ENCODE data around the gene SELENOI. TPM values are rescaled to one million over a fixed set of nuclear protein-coding genes. Genes with fewer than 3 reads are reported as not detected.
A peak's percentile ranks its signal among the peaks of the same experiment; 100 is the strongest.

SELENOI gene
- total and polyA plus RNA-seq, 12 donors = 1.9 to 45.4 (median 18.7) TPM

- peak in 3 of 7 donors; percentile 35 for DNase-seq
- H3K27me3 ChIP-seq = no peaks in the 10 kb centered on the region
- WGBS, 4 donors = 47 to 67% (median 57%) methylated on average over 9 of the region's 9 CpGs
- H3K4me3 ChIP-seq = no peak overlapping the region
- no peaks in the 10 kb centered on the region for H3K36me3 ChIP-seq (replicated peaks in 1 of 2)
- intact Hi-C loops (cut with DNase I) = loop anchor here in 1 of 2 donors (10.0 kb wide), 1 partner anchor 109 kb away; no protein-coding TSS in a partner anchor
- peaks cover 0 to 12% of the 10 kb centered on the region in 2 donors for H3K4me1 ChIP-seq (replicated peaks in 1 of 2)
- no peak overlapping the region for H3K27ac ChIP-seq
- no peaks in the 10 kb centered on the region for H3K9me3 ChIP-seq (replicated peaks in 1 of 3)
- TF ChIP-seq CTCF (IDR thresholded peaks at IDR 0.05) (no peak), POLR2A (IDR thresholded peaks at IDR 0.05) (peak in 1 of 2 donors; percentile 12)
These were observed 9.4 kb downstream of the SELENOI start for GRCh38 chr2:26355038-26355995.

- Histone ChIP-seq H3K27ac (no peak overlapping the region), H3K4me3 (no peak overlapping the region), H3K4me1 (replicated peaks in 1 of 2) (peaks cover 0 to 12% of the 10 kb centered on the region in 2 donors), H3K36me3 (replicated peaks in 1 of 2) (no peaks in the 10 kb centered on the region), H3K9me3 (replicated peaks in 1 of 3) (no peaks in the 10 kb centered on the region), H3K27me3 (no peaks in the 10 kb centered on the region)
- WGBS, 4 donors = 90 to 98% (median 96%) methylated on average over 2 of the region's 2 CpGs
- intact Hi-C loops (cut with DNase I) = loop anchor here in 1 of 2 donors (10.0 kb wide), 1 partner anchor 109 kb away; no protein-coding TSS in a partner anchor
- TF ChIP-seq CTCF (IDR thresholded peaks at IDR 0.05) (no peak), POLR2A (IDR thresholded peaks at IDR 0.05) (no peak)
- no peak for DNase-seq
These were observed 10.2 kb downstream of the SELENOI start for GRCh38 chr2:26356111-26356510.

GRCh38 chr2:26356771-26357170 is 10.8 kb downstream of the SELENOI start:
- no peak for DNase-seq
- TF ChIP-seq POLR2A (IDR thresholded peaks at IDR 0.05) (no peak), CTCF (IDR thresholded peaks at IDR 0.05) (no peak)
- WGBS, 4 donors = 74 to 84% (median 80%) methylated on average over 2 of the region's 2 CpGs

GRCh38 chr2:26359886-26360473 is 14.0 kb downstream of the SELENOI start:
- Histone ChIP-seq H3K36me3 (replicated peaks in 1 of 2) (no peaks in the 10 kb centered on the region), H3K27ac (no peak overlapping the region), H3K9me3 (replicated peaks in 1 of 3) (no peaks in the 10 kb centered on the region), H3K27me3 (no peaks in the 10 kb centered on the region), H3K4me3 (no peak overlapping the region), H3K4me1 (replicated peaks in 1 of 2) (peaks cover 0 to 18% of the 10 kb centered on the region in 2 donors)
- intact Hi-C loops (cut with DNase I) = loop anchor here in 1 of 2 donors (10.0 kb wide), 1 partner anchor 105 kb away; no protein-coding TSS in a partner anchor
- TF ChIP-seq POLR2A (IDR thresholded peaks at IDR 0.05) (no peak), CTCF (IDR thresholded peaks at IDR 0.05) (no peak)
- DNase-seq = no peak
- 91 to 97% (median 94%) methylated on average over 4 of the region's 4 CpGs for WGBS, 4 donors

More at GRCh38 chr2:26356771-26357170, 10.8 kb downstream of the SELENOI start:
- H3K27me3 ChIP-seq = no peaks in the 10 kb centered on the region
- peaks cover 0 to 12% of the 10 kb centered on the region in 2 donors for H3K4me1 ChIP-seq (replicated peaks in 1 of 2)
- no peak overlapping the region for H3K4me3 ChIP-seq
- intact Hi-C loops (cut with DNase I) = loop anchor here in 1 of 2 donors (10.0 kb wide), 1 partner anchor 108 kb away; no protein-coding TSS in a partner anchor
- H3K9me3 ChIP-seq (replicated peaks in 1 of 3) = no peaks in the 10 kb centered on the region
- no peaks in the 10 kb centered on the region for H3K36me3 ChIP-seq (replicated peaks in 1 of 2)
- no peak overlapping the region for H3K27ac ChIP-seq
